ENCODE data around the gene GAREM1.
"Not testable (repeated sequence)": the region's sequence is repeated elsewhere in the genome, so short reads cannot be mapped to it uniquely, and the experiment has no call there.

The GAREM1 gene

GRCh38 chr18:32326450-32327308, 144.0 kb downstream of the GAREM1 start:
- no peak for DNase-seq (ENCODE audit: low spot score)

- peak; percentile 60 for DNase-seq (ENCODE audit: low spot score)
Observed at GRCh38 chr18:32324181-32324580, 146.5 kb downstream of the GAREM1 start.

GRCh38 chr18:32321826-32322225, 148.9 kb downstream of the GAREM1 start:
- no peak for DNase-seq (ENCODE audit: low spot score)

- DNase-seq (ENCODE audit: low spot score), result no peak
Observed at GRCh38 chr18:32319084-32319483, 151.6 kb downstream of the GAREM1 start.

GRCh38 chr18:32318581-32318980, 152.1 kb downstream of the GAREM1 start:
- peak; percentile 11 for DNase-seq (ENCODE audit: low spot score)

GRCh38 chr18:32317651-32318050, 153.0 kb downstream of the GAREM1 start:
- peak; percentile 41 for DNase-seq (ENCODE audit: low spot score)

- DNase-seq (ENCODE audit: low spot score), result no peak
Observed at GRCh38 chr18:32315881-32316280, 154.8 kb downstream of the GAREM1 start.

- no peak for DNase-seq (ENCODE audit: low spot score)
Observed at GRCh38 chr18:32310774-32311173, 159.9 kb downstream of the GAREM1 start.

GRCh38 chr18:32310101-32310500, 160.6 kb downstream of the GAREM1 start:
- DNase-seq (ENCODE audit: low spot score), result no peak

- peak; percentile 84 for DNase-seq (ENCODE audit: low spot score)
Observed at GRCh38 chr18:32308493-32309120, 162.1 kb downstream of the GAREM1 start.

- no peak for DNase-seq (ENCODE audit: low spot score)
Observed at GRCh38 chr18:32303400-32303799, 167.3 kb downstream of the GAREM1 start.

- no peak for DNase-seq (ENCODE audit: low spot score)
Observed at GRCh38 chr18:32302806-32303205, 167.9 kb downstream of the GAREM1 start.

GRCh38 chr18:32301976-32302743, 168.5 kb downstream of the GAREM1 start:
- DNase-seq (ENCODE audit: low spot score), result peak; percentile 74

- DNase-seq (ENCODE audit: low spot score), result no peak
Observed at GRCh38 chr18:32301361-32301760, 169.3 kb downstream of the GAREM1 start.

- DNase-seq (ENCODE audit: low spot score), result peak; percentile 34
Observed at GRCh38 chr18:32300914-32301313, 169.8 kb downstream of the GAREM1 start.

GRCh38 chr18:32299484-32299883, 171.2 kb downstream of the GAREM1 start:
- no peak for DNase-seq (ENCODE audit: low spot score)

GRCh38 chr18:32298171-32298667, 172.5 kb downstream of the GAREM1 start:
- no peak for DNase-seq (ENCODE audit: low spot score)

GRCh38 chr18:32297579-32298170, 173.0 kb downstream of the GAREM1 start:
- no peak for DNase-seq (ENCODE audit: low spot score)

GRCh38 chr18:32296851-32297250, 173.8 kb downstream of the GAREM1 start:
- DNase-seq (ENCODE audit: low spot score), result no peak

GRCh38 chr18:32295604-32296003, 175.1 kb downstream of the GAREM1 start:
- no peak for DNase-seq (ENCODE audit: low spot score)

GRCh38 chr18:32293107-32293506, 177.6 kb downstream of the GAREM1 start:
- no peak for DNase-seq (ENCODE audit: low spot score)

GRCh38 chr18:32291623-32292022, 179.1 kb downstream of the GAREM1 start:
- not testable (repeated sequence) for DNase-seq (ENCODE audit: low spot score)
